AG04450 (cell line): Measurements from ENCODE around the gene SLC44A2. TPM values are rescaled to one million over a fixed set of nuclear protein-coding genes. Genes with fewer than 3 reads are reported as not detected.

Experiments
- CTCF ChIA-PET: fragments of 300-600, 350-600 bp; formaldehyde crosslinking; extraction: SDS; loops from one replicate; lab custom pipeline; 2022; ENCODE audit warnings: antibody characterized with exemption, inconsistent platforms; lab: Charles Lee
- POLR2A ChIA-PET: fragments of 350-600 bp; formaldehyde crosslinking; extraction: SDS; loops from one replicate; lab custom pipeline; 2021; ENCODE audit warnings: antibody characterized with exemption, inconsistent platforms; lab: Yijun Ruan, JAX
- DNase-seq: peaks from one replicate; pipeline ENCODE4 v3.0.0-alpha.2; 2011; ENCODE audit warnings: low read depth, low spot score
- H3K27ac ChIP-seq: one replicate; pipeline ENCODE4 v1.5.1; 2012; ENCODE audit warnings: low read depth, low read length, control low read depth
- H3K27me3 ChIP-seq: one replicate; pipeline ENCODE4 v1.6.0; 2012; ENCODE audit warnings: low read length; ENCODE audit not compliant: control insufficient read depth, insufficient read depth
- H3K4me3 ChIP-seq: 2 replicates; pipeline ENCODE4 v1.5.1; 2011; ENCODE audit warnings: mild to moderate bottlenecking, low read depth, low read length, control low read depth
- H3K9me3 ChIP-seq: 2 replicates; pipeline ENCODE4 v1.5.1; 2012; ENCODE audit warnings: low read length; ENCODE audit not compliant: control insufficient read depth, insufficient read depth
- polyA plus RNA-seq: library from polyadenylated mRNA; depleted of rRNA; stranded (reverse); fragments of >200 nt; gene quantifications from 2 replicates; pipeline ENCODE4 v1.2.3, GENCODE V29; 2011
- TF ChIP-seq, protein P1 (sequence below): IDR thresholded peaks from 2 replicates; pipeline ENCODE4 v1.5.1; 2011; ENCODE audit warnings: low read depth, low read length, control low read depth, inconsistent platforms

SLC44A2 gene
- polyA plus RNA-seq, 1 experiment: 80.5 TPM

DNA sequence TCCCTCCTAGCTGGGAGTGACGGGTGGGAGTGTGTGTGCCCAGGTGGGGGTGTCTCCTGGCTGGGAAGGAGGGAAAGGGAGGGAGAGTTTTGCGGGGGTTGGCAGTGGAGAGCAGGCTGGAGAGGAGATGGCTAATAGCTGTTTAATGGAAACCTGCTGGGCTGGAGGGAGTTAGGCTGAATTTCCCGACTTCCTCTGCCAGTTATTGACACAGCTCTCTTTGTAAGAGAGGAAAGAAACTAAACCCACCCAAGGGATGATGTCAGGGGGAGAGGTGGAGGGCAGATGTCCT is 18.6 kb downstream of the SLC44A2 start:
- H3K4me3 ChIP-seq: no peak overlapping the region
- H3K27me3 ChIP-seq: no peaks in the 10 kb centered on the region
- ChIA-PET CTCF (interaction anchor here (0.6 to 7.7 kb wide), 24 partner anchors 12 to 215 kb away, joined by 3 to 273 read pairs (median 5); partner anchors contain the start of gene SLC44A2), POLR2A (interaction anchor here (0.7 to 2.0 kb wide), 2 partner anchors 31 to 63 kb away, joined by 3 to 8 read pairs; no protein-coding TSS in a partner anchor)
- DNase-seq: no peak
- TF ChIP-seq, protein P1, sequence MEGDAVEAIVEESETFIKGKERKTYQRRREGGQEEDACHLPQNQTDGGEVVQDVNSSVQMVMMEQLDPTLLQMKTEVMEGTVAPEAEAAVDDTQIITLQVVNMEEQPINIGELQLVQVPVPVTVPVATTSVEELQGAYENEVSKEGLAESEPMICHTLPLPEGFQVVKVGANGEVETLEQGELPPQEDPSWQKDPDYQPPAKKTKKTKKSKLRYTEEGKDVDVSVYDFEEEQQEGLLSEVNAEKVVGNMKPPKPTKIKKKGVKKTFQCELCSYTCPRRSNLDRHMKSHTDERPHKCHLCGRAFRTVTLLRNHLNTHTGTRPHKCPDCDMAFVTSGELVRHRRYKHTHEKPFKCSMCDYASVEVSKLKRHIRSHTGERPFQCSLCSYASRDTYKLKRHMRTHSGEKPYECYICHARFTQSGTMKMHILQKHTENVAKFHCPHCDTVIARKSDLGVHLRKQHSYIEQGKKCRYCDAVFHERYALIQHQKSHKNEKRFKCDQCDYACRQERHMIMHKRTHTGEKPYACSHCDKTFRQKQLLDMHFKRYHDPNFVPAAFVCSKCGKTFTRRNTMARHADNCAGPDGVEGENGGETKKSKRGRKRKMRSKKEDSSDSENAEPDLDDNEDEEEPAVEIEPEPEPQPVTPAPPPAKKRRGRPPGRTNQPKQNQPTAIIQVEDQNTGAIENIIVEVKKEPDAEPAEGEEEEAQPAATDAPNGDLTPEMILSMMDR: no peak
- H3K9me3 ChIP-seq: no peaks in the 10 kb centered on the region
- H3K27ac ChIP-seq: no peak overlapping the region

DNA sequence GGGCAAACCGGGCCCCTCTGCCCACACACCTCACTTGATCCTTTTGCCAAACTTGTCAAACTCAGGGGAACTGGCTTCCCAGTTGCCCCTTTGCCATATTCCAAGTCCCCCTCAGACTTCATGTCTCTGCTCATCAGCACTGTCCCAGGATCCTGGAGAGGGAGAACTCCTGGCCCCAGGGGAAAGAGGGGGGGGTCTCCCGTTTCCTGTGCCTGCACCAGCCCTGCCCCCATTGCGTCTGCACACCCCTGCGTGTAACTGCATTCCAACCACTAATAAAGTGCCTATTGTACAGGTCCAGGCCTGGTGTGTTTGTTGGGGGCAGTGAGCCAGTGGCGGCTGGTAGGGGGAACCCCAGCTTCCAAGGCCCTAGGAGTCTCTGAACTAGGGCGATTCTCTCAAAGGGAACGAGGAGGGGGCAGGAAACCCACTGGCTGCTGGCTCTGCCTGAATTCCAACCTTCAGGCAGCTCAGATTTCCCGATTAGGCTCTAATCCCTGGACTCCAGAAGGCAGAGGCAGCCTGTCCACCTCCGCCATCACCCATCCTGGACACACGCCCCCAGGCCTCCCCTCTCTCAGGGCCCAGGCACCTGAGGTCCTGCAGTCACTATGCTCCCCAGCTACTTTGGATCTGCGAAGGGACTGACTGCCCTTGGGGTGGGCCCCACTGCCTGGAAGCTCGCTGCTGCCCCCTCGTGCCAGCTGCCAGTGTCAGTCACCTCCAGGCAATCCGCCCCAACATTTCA is 19.1 kb downstream of the SLC44A2 start:
- TF ChIP-seq, protein P1: peak; percentile 95
- ChIA-PET POLR2A (interaction anchor here (0.7 to 2.0 kb wide), 2 partner anchors 32 to 63 kb away, joined by 3 to 8 read pairs; no protein-coding TSS in a partner anchor), CTCF (interaction anchor here (0.6 to 7.7 kb wide), 32 partner anchors 12 to 239 kb away, joined by 3 to 273 read pairs (median 6); partner anchors contain the start of gene SLC44A2)
- Histone ChIP-seq H3K27me3 (no peaks in the 10 kb centered on the region), H3K4me3 (no peak overlapping the region), H3K9me3 (no peaks in the 10 kb centered on the region), H3K27ac (no peak overlapping the region)
- DNase-seq: peak; percentile 45

DNA sequence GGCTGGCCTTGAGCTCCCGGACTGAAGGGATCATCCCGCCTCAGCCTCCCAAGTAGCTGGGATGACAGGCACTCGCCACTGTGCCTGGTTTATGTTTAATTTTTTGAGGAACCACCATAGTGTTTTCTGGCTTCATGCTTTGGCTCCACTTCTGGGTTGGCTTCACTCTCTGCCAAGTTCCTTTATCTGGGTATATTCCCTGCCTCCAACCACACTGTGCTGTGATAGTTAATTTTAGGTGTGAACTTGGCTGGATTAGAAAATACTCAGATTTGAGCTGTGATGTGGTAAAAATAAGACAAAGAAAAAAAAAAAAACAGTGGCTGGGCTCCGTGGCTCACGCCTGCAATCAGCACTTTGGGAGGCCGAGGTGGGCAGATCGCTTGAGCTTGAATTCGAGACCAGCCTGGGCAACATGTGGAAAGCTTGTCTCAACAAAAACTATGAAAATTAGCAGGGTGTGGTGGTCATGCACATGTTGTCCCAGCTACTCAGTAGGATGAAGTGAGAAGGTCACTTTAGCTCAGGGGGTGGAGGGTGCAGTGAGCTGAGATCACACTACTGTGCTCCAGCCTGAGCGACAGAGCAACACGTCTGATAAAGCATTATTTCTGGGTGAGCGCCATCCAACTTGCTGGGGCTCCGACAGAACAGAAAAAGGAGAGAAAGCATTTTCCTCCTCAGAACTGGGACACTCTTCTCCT is 21.3 kb downstream of the SLC44A2 start:
- TF ChIP-seq, protein P1: no peak
- CTCF ChIA-PET: interaction anchor here (0.8 to 7.7 kb wide), 8 partner anchors 26 to 163 kb away, joined by 3 to 273 read pairs (median 7); no protein-coding TSS in a partner anchor
- no peak for DNase-seq
- Histone ChIP-seq H3K4me3 (no peak overlapping the region), H3K9me3 (no peaks in the 10 kb centered on the region), H3K27me3 (no peaks in the 10 kb centered on the region), H3K27ac (no peak overlapping the region)
- POLR2A ChIA-PET: interaction anchor here (0.7 to 0.8 kb wide), 2 partner anchors 65 to 66 kb away, joined by 4 to 6 read pairs; no protein-coding TSS in a partner anchor

DNA sequence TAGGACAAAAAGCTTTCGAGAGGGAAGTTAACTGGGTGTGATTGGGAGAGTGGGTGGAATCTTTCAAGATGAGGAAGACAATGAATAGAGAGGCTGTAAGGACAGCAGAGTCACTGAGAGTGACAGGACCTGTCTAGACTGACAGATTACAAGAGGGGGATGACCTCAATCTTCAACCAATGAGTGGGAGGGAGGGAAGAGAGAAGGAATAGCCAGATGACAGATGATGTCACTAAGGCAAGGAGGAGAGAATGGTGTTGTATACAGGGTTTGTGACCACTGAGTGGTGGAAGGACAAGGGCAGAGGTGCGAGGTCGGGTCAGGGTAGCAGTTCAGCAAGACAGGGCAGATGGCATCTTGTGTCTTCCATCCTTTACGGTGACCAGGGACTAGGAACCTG is 23.0 kb downstream of the SLC44A2 start:
- H3K27me3 ChIP-seq: no peaks in the 10 kb centered on the region
- no peak for DNase-seq
- ChIA-PET POLR2A (interaction anchor here (0.7 kb wide), 1 partner anchor 78 kb away, joined by 5 read pairs; no protein-coding TSS in a partner anchor), CTCF (interaction anchor here (1.2 to 7.7 kb wide), 2 partner anchors 67 to 245 kb away, joined by 4 to 273 read pairs; partner anchors contain the start of gene CDC37)
- H3K4me3 ChIP-seq: no peak overlapping the region
- peaks cover 3% of the 10 kb centered on the region; the same call in 1 of the 2 replicates for H3K9me3 ChIP-seq
- TF ChIP-seq, protein P1: no peak
- no peak overlapping the region for H3K27ac ChIP-seq
